K562 (cell line): Measurements from ENCODE around the gene NR3C2. TPM values are rescaled to one million over a fixed set of nuclear protein-coding genes. Genes with fewer than 3 reads are reported as not detected.

ENCODE experiments used
- ATAC-seq: fragments of 200-7000 bp; cut with Tn5 transposase; 3 replicates; pipeline ENCODE4 v1.9.1; 2020; ENCODE audit warnings: moderate library complexity
- BruUV-seq: library from RNA; stranded (reverse); fragments of 400-500 nt; replicated peaks from 2 replicates; lab custom pipeline; 2021; lab: Mats Ljungman, UMichigan
- CTCF ChIA-PET: fragments of 300-600 bp; formaldehyde crosslinking; extraction: SDS; loops from one replicate; lab custom pipeline; 2021; ENCODE audit warnings: low intra/inter-chr PET ratio; lab: Yijun Ruan, JAX
- POLR2A ChIA-PET: fragments of 300-600, 350-650 bp; sonication (Branson Sonifier 250); formaldehyde crosslinking; extraction: SDS; loops from one replicate; lab custom pipeline; 2021; ENCODE audit warnings: antibody characterized with exemption, inconsistent platforms; lab: Yijun Ruan, JAX
- DNase-seq, 4 experiments: peaks; one replicate each; pipeline versions ENCODE4 v3.0.0 to v3.0.0-alpha.2; 2011 to 2018; ENCODE audit warnings: low spot score in 3 of 4, mixed read lengths in 3 of 4; ENCODE audit errors: extremely low read depth in 1 of 4
- FAIRE-seq: peaks from 2 replicates; lab custom pipeline; 2011; peaks lifted over from hg19 to GRCh38; lab: Jason Lieb, UNC
- H2AFZ ChIP-seq: 2 replicates; pipeline ENCODE4 v1.6.0; 2011; ENCODE audit warnings: low read depth, low read length, control low read depth, inconsistent platforms
- H3K27ac ChIP-seq: fragments of 200-600 bp; 3 replicates; pipeline ENCODE4 v1.8.0; 2011; ENCODE audit warnings: low read depth, mild to moderate bottlenecking, control low read depth, inconsistent platforms, low read length, moderate library complexity, mixed read lengths; ENCODE audit errors: extremely low read depth
- H3K27me3 ChIP-seq, 2 experiments: fragments of 300-600 bp in 1 of 2; 2 replicates in 1 of 2; 3 replicates in 1 of 2; pipeline versions ENCODE4 v1.6.0 to v1.8.0; 2011; ENCODE audit warnings: inconsistent platforms in 2 of 2, low read length in 2 of 2, mild to moderate bottlenecking in 1 of 2, mixed read lengths in 1 of 2, moderate library complexity in 1 of 2; ENCODE audit not compliant: control insufficient read depth in 2 of 2, insufficient read depth in 2 of 2
- H3K36me3 ChIP-seq: fragments of 300-600 bp; 3 replicates; pipeline ENCODE4 v1.8.0; 2011; ENCODE audit warnings: mild to moderate bottlenecking, low read length, inconsistent platforms; ENCODE audit not compliant: control insufficient read depth, insufficient read depth
- H3K4me1 ChIP-seq, 2 experiments: fragments of 200-600 bp in 1 of 2; replicated peaks in 1 of 2; 2 replicates in 1 of 2; 3 replicates in 1 of 2; pipeline versions ENCODE4 v1.5.1 to v1.8.0; 2011; ENCODE audit warnings: inconsistent platforms in 2 of 2, low read length in 2 of 2, mild to moderate bottlenecking in 1 of 2, mixed read lengths in 1 of 2, moderate library complexity in 1 of 2; ENCODE audit not compliant: control insufficient read depth in 2 of 2, insufficient read depth in 2 of 2
- H3K4me2 ChIP-seq: 2 replicates; pipeline ENCODE4 v1.6.1; 2011; ENCODE audit warnings: low read length, control low read depth, inconsistent platforms, mixed read lengths; ENCODE audit not compliant: insufficient read depth
- H3K4me3 ChIP-seq: fragments of 200-600 bp; sonication (generic), shearing (Covaris generic); 2 replicates; pipeline ENCODE4 v1.5.1; 2016; ENCODE audit warnings: control low read depth, inconsistent platforms
- H3K79me2 ChIP-seq: fragments of 200-600 bp; 3 replicates; pipeline ENCODE4 v1.8.0; 2011; ENCODE audit warnings: low read length, inconsistent platforms; ENCODE audit not compliant: control insufficient read depth, insufficient read depth
- H3K9ac ChIP-seq, 2 experiments: 2 replicates each; pipeline versions ENCODE4 v1.6.0 to v1.6.1; 2011; ENCODE audit warnings: low read depth in 2 of 2, low read length in 2 of 2, control low read depth in 1 of 2, inconsistent platforms in 1 of 2, mild to moderate bottlenecking in 1 of 2, mixed read lengths in 1 of 2; ENCODE audit not compliant: insufficient read depth in 1 of 2
- H3K9me1 ChIP-seq: one replicate; pipeline ENCODE4 v1.6.0; 2011; ENCODE audit warnings: inconsistent platforms, mild to moderate bottlenecking, low read length, moderate library complexity; ENCODE audit not compliant: control insufficient read depth, insufficient read depth
- H3K9me3 ChIP-seq: replicated peaks from 2 replicates; pipeline ENCODE4 v1.5.1; 2011; ENCODE audit warnings: low read depth, low read length, inconsistent platforms; ENCODE audit not compliant: control insufficient read depth, insufficient read depth
- H4K20me1 ChIP-seq: replicated peaks from 2 replicates; pipeline ENCODE4 v1.6.1; 2011; ENCODE audit warnings: low read length, inconsistent platforms, mixed read lengths; ENCODE audit not compliant: control insufficient read depth, insufficient read depth
- NCOA4 ChIP-seq: fragments of 450-650 bp; IDR thresholded peaks from 2 replicates; pipeline ENCODE4 v1.6.1; 2018; ENCODE audit warnings: mild to moderate bottlenecking; ENCODE audit not compliant: partially characterized antibody
- NR2C2 ChIP-seq, 2 experiments: fragments of 200-800 bp in 1 of 2; sonication (Bioruptor generic) in 1 of 2; sonication (generic) in 1 of 2; formaldehyde crosslinking in 1 of 2; IDR thresholded peaks; 2 replicates each; pipeline versions ENCODE4 v1.6.1 to v1.8.0; 2016 to 2022; ENCODE audit warnings: mild to moderate bottlenecking in 1 of 2, missing compliant biosample characterization in 1 of 2, missing genetic modification characterization in 1 of 2, missing genetic modification reagents in 1 of 2
- PTTG1 ChIP-seq: fragments of 450-650 bp; IDR thresholded peaks from 2 replicates; pipeline ENCODE4 v1.6.1; 2016; ENCODE audit warnings: low read depth, mild to moderate bottlenecking, missing genetic modification characterization, missing compliant biosample characterization
- STAT5B ChIP-seq: fragments of 250-450 bp; sonication (Bioruptor Pico); IDR thresholded peaks from 2 replicates; pipeline ENCODE4 v1.8.0; 2021; ENCODE audit warnings: mild to moderate bottlenecking, inconsistent platforms
- TCF7L2 ChIP-seq: fragments of 150-350 bp; IDR thresholded peaks from 2 replicates; pipeline ENCODE4 v1.6.1; 2016; ENCODE audit warnings: low read depth, mild to moderate bottlenecking, low read length, moderate library complexity
- WGBS: fragments of 100-300 bp; shearing (Covaris generic); methylation state at CpG from one replicate; pipeline ENCODE4 v1.1.6; 2016; ENCODE audit warnings: low coverage, mixed read lengths; ENCODE audit not compliant: insufficient coverage; ENCODE audit errors: missing lambda C conversion rate; 5-methylcytosine and 5-hydroxymethylcytosine counted together
- in situ Hi-C: fragments of 300-500 bp; cut with MboI; formaldehyde crosslinking; loops from 4 replicates; pipeline ENCODE4 v1.15.0; 2018; ENCODE audit warnings: inconsistent platforms, mixed read lengths
- intact Hi-C: fragments of 100-400 bp; cut with micrococcal nuclease; formaldehyde crosslinking; loops from 2 replicates; pipeline ENCODE4 v1.14.2; 2022
- polyA plus RNA-seq, 8 experiments: library from polyadenylated mRNA; depleted of rRNA in 4 of 8; stranded (reverse) in 5 of 8; unstranded in 3 of 8; fragments of >200 nt; fragmentation: Nextera tagmentation in 2 of 8; fragmentation: Illumina TruSeq in 1 of 8; extraction: Ambion mirVana in 2 of 8; extraction: Trizol in 1 of 8; gene quantifications; 2 replicates each; pipeline versions ENCODE4 v1.2.1 to v1.2.3, GENCODE V29; 2011 to 2014; ENCODE audit warnings: inconsistent platforms in 1 of 8, missing spikeins in 1 of 8
- total RNA-seq, 7 experiments: library from RNA; depleted of rRNA in 6 of 7; stranded (reverse); fragments of >200 nt in 6 of 7; fragmentation: Illumina TruSeq in 2 of 7; extraction: Trizol in 2 of 7; gene quantifications; 2 replicates each; pipeline versions ENCODE4 v1.2.1 to v1.2.3, GENCODE V29; 2011 to 2021; ENCODE audit warnings: low replicate concordance in 1 of 7
- TF ChIP-seq, protein P1 (sequence below): fragments of 200-800 bp; sonication (Bioruptor generic); IDR thresholded peaks from 2 replicates; pipeline ENCODE4 v1.6.1; 2016; ENCODE audit warnings: missing genetic modification characterization, missing compliant biosample characterization
- TF ChIP-seq, protein P2 (sequence below): sonication (generic); formaldehyde crosslinking; IDR thresholded peaks from 2 replicates; pipeline ENCODE4 v1.8.0; 2022; ENCODE audit warnings: mild to moderate bottlenecking, missing genetic modification reagents

The NR3C2 gene
- total and polyA plus RNA-seq, 9 of the 15 experiments (the other 6 are each of a cell fraction or from before 2014, with no cell fraction given), result 0.01 to 0.28 (median 0.16) TPM; not detected in 2

DNA sequence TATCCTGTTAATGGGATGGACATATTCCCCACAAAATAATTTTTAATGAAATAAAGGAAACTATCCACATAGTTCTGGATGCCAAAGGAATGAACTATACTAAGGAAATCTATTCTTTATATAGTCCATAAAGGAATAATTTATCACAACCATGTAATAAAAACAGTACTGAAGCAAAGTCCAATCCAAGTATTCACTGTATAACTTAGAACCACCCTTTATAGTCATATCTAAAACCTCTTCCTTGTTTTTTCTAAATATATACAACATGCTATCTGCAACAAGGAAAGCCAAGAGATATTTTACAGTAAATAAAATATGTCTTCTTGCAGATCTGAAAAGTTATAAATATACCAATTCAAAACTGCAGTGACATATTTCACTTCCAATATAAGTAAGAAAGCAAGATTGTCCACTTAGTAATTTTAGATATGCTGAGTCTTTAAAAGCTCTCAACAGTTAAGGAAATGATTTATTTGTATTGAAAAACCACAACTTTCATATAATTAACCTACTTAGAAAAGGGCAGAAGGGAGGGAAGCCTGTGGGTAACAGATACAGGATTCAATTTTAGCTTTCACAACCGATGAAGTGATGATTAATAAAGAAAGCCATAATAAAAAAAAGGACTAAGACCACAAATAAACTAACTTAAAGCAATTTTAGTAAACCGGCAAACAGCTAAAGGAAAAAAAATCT lies 8.0 kb downstream of the NR3C2 start:
- ChIA-PET CTCF (no interaction called here), POLR2A (no interaction called here)
- DNase-seq (no peak), ATAC-seq (no peak)
- 0% methylated on average over 1 of the region's 2 CpGs for WGBS
- intact Hi-C loops, result no loop called here
- Histone ChIP-seq H4K20me1 (no peaks in the 10 kb centered on the region), H3K4me1 (no peaks in the 10 kb centered on the region), H3K27me3 (no peaks in the 10 kb centered on the region), H3K9me3 (no peaks in the 10 kb centered on the region), H2AFZ (no peak overlapping the region), H3K9me1 (no peaks in the 10 kb centered on the region), H3K27ac (no peak overlapping the region), H3K9ac (no peak overlapping the region)
- BruUV-seq, result no TSS peak
- in situ Hi-C loops, result no loop called here
- TF ChIP-seq NR2C2 (CRISPR knock-in tag; IDR thresholded peaks at IDR 0.05) (no peak), NR2C2 (tag; IDR thresholded peaks at IDR 0.05) (no peak), STAT5B (CRISPR knock-in tag) (no peak)
- TF ChIP-seq, all 486 proteins: peak for 0
- no peaks in the 10 kb centered on the region for H3K36me3 ChIP-seq
- FAIRE-seq, result no peak
- no peak overlapping the region for H3K4me2 ChIP-seq
- no peaks in the 10 kb centered on the region for H3K79me2 ChIP-seq
- H3K4me3 ChIP-seq, result no peak overlapping the region

DNA sequence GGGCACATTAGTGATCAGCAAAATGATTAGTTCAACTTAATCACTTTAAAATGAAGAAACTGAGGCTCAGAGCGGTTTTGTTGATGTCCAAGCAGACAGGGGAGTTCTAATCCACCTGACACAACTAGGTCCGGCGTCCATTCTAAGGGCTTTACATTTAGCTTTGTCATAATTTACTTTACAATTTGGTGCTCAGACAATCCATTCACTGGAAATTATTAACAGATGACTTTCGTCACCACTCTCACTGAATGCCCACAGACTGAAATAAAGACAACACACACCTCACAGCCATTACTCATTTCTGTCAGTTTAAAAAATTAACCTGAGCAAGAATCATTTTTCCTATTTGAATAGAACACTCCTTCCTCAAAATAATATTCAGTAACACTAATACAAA lies 10.8 kb downstream of the NR3C2 start:
- WGBS, result 0% methylated on average over 4 of the region's 4 CpGs
- ATAC-seq (no peak), DNase-seq (no peak), FAIRE-seq (no peak)
- intact Hi-C loops (no loop called here), in situ Hi-C loops (no loop called here)
- Histone ChIP-seq H3K4me3 (no peak overlapping the region), H3K9me1 (no peaks in the 10 kb centered on the region), H3K27ac (no peak overlapping the region), H4K20me1 (no peaks in the 10 kb centered on the region), H2AFZ (no peak overlapping the region), H3K36me3 (no peaks in the 10 kb centered on the region), H3K9me3 (no peaks in the 10 kb centered on the region), H3K79me2 (no peaks in the 10 kb centered on the region), H3K27me3 (no peaks in the 10 kb centered on the region), H3K4me1 (no peaks in the 10 kb centered on the region), H3K9ac (no peak overlapping the region), H3K4me2 (no peak overlapping the region)
- BruUV-seq, result no TSS peak
- ChIA-PET POLR2A (no interaction called here), CTCF (no interaction called here)
- TF ChIP-seq PTTG1, result no peak
- TF ChIP-seq, protein P1, sequence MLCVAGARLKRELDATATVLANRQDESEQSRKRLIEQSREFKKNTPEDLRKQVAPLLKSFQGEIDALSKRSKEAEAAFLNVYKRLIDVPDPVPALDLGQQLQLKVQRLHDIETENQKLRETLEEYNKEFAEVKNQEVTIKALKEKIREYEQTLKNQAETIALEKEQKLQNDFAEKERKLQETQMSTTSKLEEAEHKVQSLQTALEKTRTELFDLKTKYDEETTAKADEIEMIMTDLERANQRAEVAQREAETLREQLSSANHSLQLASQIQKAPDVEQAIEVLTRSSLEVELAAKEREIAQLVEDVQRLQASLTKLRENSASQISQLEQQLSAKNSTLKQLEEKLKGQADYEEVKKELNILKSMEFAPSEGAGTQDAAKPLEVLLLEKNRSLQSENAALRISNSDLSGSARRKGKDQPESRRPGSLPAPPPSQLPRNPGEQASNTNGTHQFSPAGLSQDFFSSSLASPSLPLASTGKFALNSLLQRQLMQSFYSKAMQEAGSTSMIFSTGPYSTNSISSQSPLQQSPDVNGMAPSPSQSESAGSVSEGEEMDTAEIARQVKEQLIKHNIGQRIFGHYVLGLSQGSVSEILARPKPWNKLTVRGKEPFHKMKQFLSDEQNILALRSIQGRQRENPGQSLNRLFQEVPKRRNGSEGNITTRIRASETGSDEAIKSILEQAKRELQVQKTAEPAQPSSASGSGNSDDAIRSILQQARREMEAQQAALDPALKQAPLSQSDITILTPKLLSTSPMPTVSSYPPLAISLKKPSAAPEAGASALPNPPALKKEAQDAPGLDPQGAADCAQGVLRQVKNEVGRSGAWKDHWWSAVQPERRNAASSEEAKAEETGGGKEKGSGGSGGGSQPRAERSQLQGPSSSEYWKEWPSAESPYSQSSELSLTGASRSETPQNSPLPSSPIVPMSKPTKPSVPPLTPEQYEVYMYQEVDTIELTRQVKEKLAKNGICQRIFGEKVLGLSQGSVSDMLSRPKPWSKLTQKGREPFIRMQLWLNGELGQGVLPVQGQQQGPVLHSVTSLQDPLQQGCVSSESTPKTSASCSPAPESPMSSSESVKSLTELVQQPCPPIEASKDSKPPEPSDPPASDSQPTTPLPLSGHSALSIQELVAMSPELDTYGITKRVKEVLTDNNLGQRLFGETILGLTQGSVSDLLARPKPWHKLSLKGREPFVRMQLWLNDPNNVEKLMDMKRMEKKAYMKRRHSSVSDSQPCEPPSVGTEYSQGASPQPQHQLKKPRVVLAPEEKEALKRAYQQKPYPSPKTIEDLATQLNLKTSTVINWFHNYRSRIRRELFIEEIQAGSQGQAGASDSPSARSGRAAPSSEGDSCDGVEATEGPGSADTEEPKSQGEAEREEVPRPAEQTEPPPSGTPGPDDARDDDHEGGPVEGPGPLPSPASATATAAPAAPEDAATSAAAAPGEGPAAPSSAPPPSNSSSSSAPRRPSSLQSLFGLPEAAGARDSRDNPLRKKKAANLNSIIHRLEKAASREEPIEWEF (CRISPR knock-in tag), result no peak
- TF ChIP-seq, protein P2, sequence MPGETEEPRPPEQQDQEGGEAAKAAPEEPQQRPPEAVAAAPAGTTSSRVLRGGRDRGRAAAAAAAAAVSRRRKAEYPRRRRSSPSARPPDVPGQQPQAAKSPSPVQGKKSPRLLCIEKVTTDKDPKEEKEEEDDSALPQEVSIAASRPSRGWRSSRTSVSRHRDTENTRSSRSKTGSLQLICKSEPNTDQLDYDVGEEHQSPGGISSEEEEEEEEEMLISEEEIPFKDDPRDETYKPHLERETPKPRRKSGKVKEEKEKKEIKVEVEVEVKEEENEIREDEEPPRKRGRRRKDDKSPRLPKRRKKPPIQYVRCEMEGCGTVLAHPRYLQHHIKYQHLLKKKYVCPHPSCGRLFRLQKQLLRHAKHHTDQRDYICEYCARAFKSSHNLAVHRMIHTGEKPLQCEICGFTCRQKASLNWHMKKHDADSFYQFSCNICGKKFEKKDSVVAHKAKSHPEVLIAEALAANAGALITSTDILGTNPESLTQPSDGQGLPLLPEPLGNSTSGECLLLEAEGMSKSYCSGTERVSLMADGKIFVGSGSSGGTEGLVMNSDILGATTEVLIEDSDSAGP (CRISPR knock-in tag), result no peak
- no peak for TF ChIP-seq NCOA4
- no peak for TF ChIP-seq TCF7L2
